ENCODE data around the gene ANKRD6. TPM values are rescaled to one million over a fixed set of nuclear protein-coding genes. Genes with fewer than 3 reads are reported as not detected.

ANKRD6 gene
- total RNA-seq, 1 experiment from 2014 or later = 2.4 TPM

- DNase-seq (ENCODE audit: low read depth, low spot score) (no peak), ATAC-seq (no peak)
- Histone ChIP-seq H3K9me3 (ENCODE audit: control insufficient read depth, insufficient read depth, low read depth, low read length) (no peaks in the 10 kb centered on the region), H3K27ac (ENCODE audit: low read length) (no peak overlapping the region), H3K36me3 (ENCODE audit: control insufficient read depth, insufficient read depth, low read length) (peaks cover 33% of the 10 kb centered on the region), H3K4me3 (ENCODE audit: low read depth in 2 of 2, low read length in 2 of 2) (no peak overlapping the region), H3K4me1 (ENCODE audit: control insufficient read depth, insufficient read depth, low read length) (no peaks in the 10 kb centered on the region), H3K27me3 (ENCODE audit: control insufficient read depth, insufficient read depth, low read length) (no peaks in the 10 kb centered on the region)
- no TSS peak for BruUV-seq (replicated peaks)
- in situ Hi-C loops (cut with HindIII; ENCODE audit: low pct_unique_long_range_greater_than_20kb, low sequenced_read_pairs) (no loop called here), intact Hi-C loops (cut with micrococcal nuclease; ENCODE audit: unreplicated experiment) (no loop called here)
- ChIA-PET POLR2A (no interaction called here), CTCF (no interaction called here)
- TF ChIP-seq TCF7L2 (IDR thresholded peaks at IDR 0.05; ENCODE audit: low read depth, low read length) (no peak), POLR2AphosphoS5 (IDR thresholded peaks at IDR 0.05; ENCODE audit: low read depth, low read length) (no peak), CTCF (IDR thresholded peaks at IDR 0.05) (no peak), SIN3A (IDR thresholded peaks at IDR 0.05; ENCODE audit: borderline replicate concordance, insufficient read depth, low read depth, low read length) (no peak), REST (IDR thresholded peaks at IDR 0.05; ENCODE audit: insufficient read depth in 1 of 2, low read depth in 2 of 2, low read length in 1 of 2) (no peak)
These were observed 228.0 kb downstream of the ANKRD6 start for GRCh38 chr6:89660981-89661380.

GRCh38 chr6:89661559-89661958 lies 228.6 kb downstream of the ANKRD6 start:
- no peak for ATAC-seq
- CTCF ChIA-PET = no interaction called here
- H3K36me3 ChIP-seq (ENCODE audit: control insufficient read depth, insufficient read depth, low read length) = peaks cover 33% of the 10 kb centered on the region

More at GRCh38 chr6:89661559-89661958, 228.6 kb downstream of the ANKRD6 start:
- no peaks in the 10 kb centered on the region for H3K4me1 ChIP-seq (ENCODE audit: control insufficient read depth, insufficient read depth, low read length)
- DNase-seq (ENCODE audit: low read depth, low spot score) = no peak
- POLR2A ChIA-PET = no interaction called here
- intact Hi-C loops (cut with micrococcal nuclease; ENCODE audit: unreplicated experiment) = no loop called here
- no TSS peak for BruUV-seq (replicated peaks)
- H3K4me3 ChIP-seq (ENCODE audit: low read depth in 2 of 2, low read length in 2 of 2) = no peak overlapping the region
- no peaks in the 10 kb centered on the region for H3K27me3 ChIP-seq (ENCODE audit: control insufficient read depth, insufficient read depth, low read length)
- TF ChIP-seq CTCF (IDR thresholded peaks at IDR 0.05) (no peak), POLR2AphosphoS5 (IDR thresholded peaks at IDR 0.05; ENCODE audit: low read depth, low read length) (no peak), TCF7L2 (IDR thresholded peaks at IDR 0.05; ENCODE audit: low read depth, low read length) (no peak), SIN3A (IDR thresholded peaks at IDR 0.05; ENCODE audit: borderline replicate concordance, insufficient read depth, low read depth, low read length) (no peak), REST (IDR thresholded peaks at IDR 0.05; ENCODE audit: insufficient read depth in 1 of 2, low read depth in 2 of 2, low read length in 1 of 2) (no peak)
- H3K27ac ChIP-seq (ENCODE audit: low read length) = no peak overlapping the region
- in situ Hi-C loops (cut with HindIII; ENCODE audit: low pct_unique_long_range_greater_than_20kb, low sequenced_read_pairs) = no loop called here
- no peaks in the 10 kb centered on the region for H3K9me3 ChIP-seq (ENCODE audit: control insufficient read depth, insufficient read depth, low read depth, low read length)
